GM12878 (cell line): Measurements from ENCODE around the gene ADCY9. TPM values are rescaled to one million over a fixed set of nuclear protein-coding genes. Genes with fewer than 3 reads are reported as not detected.

Experiments
- ATAC-seq: fragments of 200-7000 bp; cut with Tn5 transposase; 3 replicates; pipeline ENCODE4 v1.9.1; 2020; ENCODE audit warnings: mild to moderate bottlenecking, moderate library complexity
- BruUV-seq: library from RNA; stranded (reverse); fragments of 400-500 nt; replicated peaks from 2 replicates; lab custom pipeline; 2021; lab: Mats Ljungman, UMichigan
- CTCF ChIA-PET: fragments of 300-600 bp; sonication (Branson Sonifier 250); formaldehyde crosslinking; extraction: SDS; loops from one replicate; lab custom pipeline; 2021; ENCODE audit warnings: inconsistent platforms; lab: Yijun Ruan, JAX
- POLR2A ChIA-PET: fragments of 350-600 bp; formaldehyde crosslinking; extraction: SDS; loops from one replicate; lab custom pipeline; 2021; ENCODE audit warnings: inconsistent platforms; lab: Charles Lee
- RAD21 ChIA-PET: fragments of 300-600 bp; sonication (Branson Sonifier 250); formaldehyde crosslinking; loops from one replicate; lab custom pipeline; 2023; ENCODE audit warnings: antibody characterized with exemption; ENCODE audit not compliant: unreplicated experiment; lab: Charles Lee
- SMC1A ChIA-PET: fragments of 300-600 bp; sonication (Branson Sonifier 250); formaldehyde crosslinking; loops from one replicate; lab custom pipeline; 2023; ENCODE audit not compliant: unreplicated experiment, uncharacterized antibody; lab: Charles Lee
- DNase-seq: peaks from one replicate; pipeline ENCODE4 v3.0.0-alpha.2; 2011; ENCODE audit warnings: low read depth, low spot score
- FAIRE-seq: peaks from 3 replicates; lab custom pipeline; 2011; peaks lifted over from hg19 to GRCh38; lab: Jason Lieb, UNC
- H2AFZ ChIP-seq: 2 replicates; pipeline ENCODE4 v1.6.0; 2011; ENCODE audit warnings: low read depth, low read length, control low read depth; ENCODE audit not compliant: control insufficient read depth
- H3K27ac ChIP-seq: 2 replicates; pipeline ENCODE4 v1.5.1; 2011; ENCODE audit warnings: control low read depth; ENCODE audit not compliant: control insufficient read depth, insufficient read depth
- H3K27me3 ChIP-seq, 2 experiments: replicated peaks in 1 of 2; 2 replicates each; pipeline versions ENCODE4 v1.6.0 to v1.6.1; 2011; ENCODE audit warnings: low read length in 1 of 2; ENCODE audit not compliant: control insufficient read depth in 2 of 2, insufficient read depth in 2 of 2
- H3K36me3 ChIP-seq, 2 experiments: 2 replicates each; pipeline ENCODE4 v1.5.1; 2011; ENCODE audit warnings: low read length in 1 of 2; ENCODE audit not compliant: control insufficient read depth in 2 of 2, insufficient read depth in 2 of 2
- H3K4me1 ChIP-seq: 2 replicates; pipeline ENCODE4 v1.6.1; 2011; ENCODE audit warnings: mild to moderate bottlenecking, low read length, moderate library complexity, mixed read lengths; ENCODE audit not compliant: control insufficient read depth, insufficient read depth
- H3K4me2 ChIP-seq: 2 replicates; pipeline ENCODE4 v1.6.0; 2011; ENCODE audit warnings: control low read depth; ENCODE audit not compliant: control insufficient read depth, insufficient read depth
- H3K4me3 ChIP-seq: fragments of 200-600 bp; sonication (generic); 2 replicates; pipeline ENCODE4 v1.5.1; 2016
- H3K79me2 ChIP-seq: 2 replicates; pipeline ENCODE4 v1.6.0; 2011; ENCODE audit warnings: low read length; ENCODE audit not compliant: control insufficient read depth, insufficient read depth
- H3K9ac ChIP-seq: 2 replicates; pipeline ENCODE4 v1.8.0; 2011; ENCODE audit warnings: low read length, control low read depth, mixed read lengths; ENCODE audit not compliant: control insufficient read depth, insufficient read depth
- H3K9me3 ChIP-seq: replicated peaks from 3 replicates; pipeline ENCODE4 v1.5.1; 2011; ENCODE audit warnings: mild to moderate bottlenecking, low read length; ENCODE audit not compliant: control insufficient read depth, insufficient read depth
- H4K20me1 ChIP-seq: 2 replicates; pipeline ENCODE4 v1.6.0; 2011; ENCODE audit not compliant: control insufficient read depth, insufficient read depth
- ATF2 ChIP-seq: IDR thresholded peaks from 2 replicates; pipeline ENCODE4 v1.6.1; 2012; ENCODE audit warnings: low read length, inconsistent platforms
- BACH1 ChIP-seq: fragments of 450-650 bp; IDR thresholded peaks from 2 replicates; pipeline ENCODE4 v1.6.1; 2017; ENCODE audit warnings: mild to moderate bottlenecking, borderline replicate concordance
- CHD2 ChIP-seq: IDR thresholded peaks from 2 replicates; pipeline ENCODE4 v1.6.1; 2011; ENCODE audit warnings: low read depth, low read length, improper control_type of control experiment, borderline replicate concordance
- HDAC2 ChIP-seq: fragments of 200-600 bp; sonication (generic); IDR thresholded peaks from 2 replicates; pipeline ENCODE4 v1.6.1; 2017
- HDAC6 ChIP-seq: fragments of 200-600 bp; sonication (generic); IDR thresholded peaks from one replicate; pipeline ENCODE4 v1.8.0; 2017; ENCODE audit warnings: antibody characterized with exemption; ENCODE audit not compliant: unreplicated experiment
- MAX ChIP-seq: IDR thresholded peaks from 2 replicates; pipeline ENCODE4 v1.6.1; 2012; ENCODE audit warnings: low read depth, low read length, improper control_type of control experiment
- MYC ChIP-seq: IDR thresholded peaks from 2 replicates; pipeline ENCODE4 v1.6.1; 2011; ENCODE audit warnings: mild to moderate bottlenecking, low read length, moderate library complexity, inconsistent platforms; ENCODE audit not compliant: insufficient read depth, insufficient replicate concordance, insufficient read length, severe bottlenecking
- SMAD1 ChIP-seq: fragments of 450-650 bp; IDR thresholded peaks from 2 replicates; pipeline ENCODE4 v1.6.1; 2018; ENCODE audit warnings: mild to moderate bottlenecking, low read depth; ENCODE audit not compliant: partially characterized antibody
- SMC3 ChIP-seq: IDR thresholded peaks from 2 replicates; pipeline ENCODE4 v1.6.1; 2011; ENCODE audit warnings: low read length, improper control_type of control experiment, borderline replicate concordance
- TBL1XR1 ChIP-seq: IDR thresholded peaks from 2 replicates; pipeline ENCODE4 v1.6.1; 2012; ENCODE audit warnings: low read depth, low read length, improper control_type of control experiment
- WRNIP1 ChIP-seq: IDR thresholded peaks from 2 replicates; pipeline ENCODE4 v1.6.1; 2011; ENCODE audit warnings: low read depth, low read length, improper control_type of control experiment, borderline replicate concordance
- WGBS: methylation state at CpG from one replicate; pipeline ENCODE4 v1.1.6; 2016; ENCODE audit warnings: low lambda C conversion rate; ENCODE audit not compliant: insufficient replicate concordance, insufficient coverage; ENCODE audit errors: missing lambda C conversion rate; 5-methylcytosine and 5-hydroxymethylcytosine counted together
- in situ Hi-C: fragments of 300-500 bp; cut with MboI; formaldehyde crosslinking; loops from 9 replicates; pipeline ENCODE4 v1.14.3; 2018; ENCODE audit warnings: mixed read lengths
- intact Hi-C: fragments of 100-400 bp; cut with micrococcal nuclease; formaldehyde crosslinking; loops from one replicate; pipeline ENCODE4 v1.14.2; 2022; ENCODE audit not compliant: unreplicated experiment
- polyA plus RNA-seq, 11 experiments: library from polyadenylated mRNA; depleted of rRNA in 4 of 11; unstranded in 6 of 11; stranded (reverse) in 5 of 11; fragments of >200 nt; fragmentation: Nextera tagmentation in 4 of 11; fragmentation: Illumina TruSeq in 1 of 11; extraction: Ambion mirVana in 4 of 11; extraction: Trizol in 1 of 11; gene quantifications; 1 replicate in 1 of 11; 2 replicates in 10 of 11; pipeline versions ENCODE4 v1.2.1 to v1.2.3, GENCODE V29; 2011 to 2016; ENCODE audit warnings: inconsistent platforms in 2 of 11, missing spikeins in 2 of 11, low read depth in 1 of 11
- total RNA-seq, 4 experiments: library from RNA; depleted of rRNA in 3 of 4; stranded (reverse); fragments of >200 nt in 3 of 4; fragmentation: Illumina TruSeq in 1 of 4; extraction: Trizol in 1 of 4; gene quantifications; 2 replicates each; pipeline versions ENCODE4 v1.2.1 to v1.2.3, GENCODE V29; 2013 to 2021

ADCY9 gene
- total and polyA plus RNA-seq, 10 of the 15 experiments (the other 5 are each of a cell fraction or from before 2014, with no cell fraction given): 0.09 to 0.41 (median 0.15) TPM; not detected in 3

- WGBS: 74% methylated on average over 14 of the region's 14 CpGs
- Histone ChIP-seq H2AFZ (no peak overlapping the region), H3K9me3 (no peaks in the 10 kb centered on the region), H3K36me3 (no peaks in the 10 kb centered on the region), H3K4me1 (no peaks in the 10 kb centered on the region), H3K4me3 (no peak overlapping the region), H3K27me3 (no peaks in the 10 kb centered on the region), H3K9ac (no peak overlapping the region), H4K20me1 (no peaks in the 10 kb centered on the region), H3K27ac (no peak overlapping the region), H3K79me2 (no peaks in the 10 kb centered on the region), H3K4me2 (no peak overlapping the region)
- in situ Hi-C loops (no loop called here), intact Hi-C loops (no loop called here)
- ATAC-seq: no peak
- SMC1A ChIA-PET: no interaction called here
- BruUV-seq: no TSS peak
- no peak for DNase-seq
- FAIRE-seq: no peak
- RAD21 ChIA-PET: interaction anchor here (0.7 kb wide), 1 partner anchor 252 kb away, joined by 3 read pairs; no protein-coding TSS in a partner anchor
- TF ChIP-seq ATF2: no peak
- TF ChIP-seq SMC3: no peak
- TF ChIP-seq WRNIP1: no peak
- TF ChIP-seq HDAC6: no peak
- TF ChIP-seq TBL1XR1: no peak
- TF ChIP-seq SMAD1: no peak
- TF ChIP-seq BACH1: no peak
- no peak for TF ChIP-seq HDAC2
- no peak for TF ChIP-seq CHD2
- TF ChIP-seq MYC: no peak
- TF ChIP-seq MAX: no peak
- CTCF ChIA-PET: no interaction called here
- POLR2A ChIA-PET: interaction anchor here (0.6 to 0.7 kb wide), 2 partner anchors 68 to 690 kb away, joined by 3 to 4 read pairs; no protein-coding TSS in a partner anchor
Measured at GRCh38 chr16:4017807-4018206, 98.4 kb downstream of the ADCY9 start.
